ENCODE results near the gene CARD9.

GRCh38 chr9:136314944-136315343, 58.5 kb downstream of the CARD9 start:
- TF ChIP-seq CTCF (conservative IDR thresholded peaks at IDR 0.05; ENCODE audit: low read depth, low read length) (no peak), EZH2 (IDR thresholded peaks at IDR 0.05; ENCODE audit: low read length, unreplicated experiment) (no peak)
